ENCODE data around the gene INTS7. TPM values are rescaled to one million over a fixed set of nuclear protein-coding genes. Genes with fewer than 3 reads are reported as not detected.

The INTS7 gene
- total and polyA plus RNA-seq, 9 of the 15 experiments (the other 6 are each of a cell fraction or from before 2014, with no cell fraction given): 27.3 to 68.4 (median 40.4) TPM

DNA sequence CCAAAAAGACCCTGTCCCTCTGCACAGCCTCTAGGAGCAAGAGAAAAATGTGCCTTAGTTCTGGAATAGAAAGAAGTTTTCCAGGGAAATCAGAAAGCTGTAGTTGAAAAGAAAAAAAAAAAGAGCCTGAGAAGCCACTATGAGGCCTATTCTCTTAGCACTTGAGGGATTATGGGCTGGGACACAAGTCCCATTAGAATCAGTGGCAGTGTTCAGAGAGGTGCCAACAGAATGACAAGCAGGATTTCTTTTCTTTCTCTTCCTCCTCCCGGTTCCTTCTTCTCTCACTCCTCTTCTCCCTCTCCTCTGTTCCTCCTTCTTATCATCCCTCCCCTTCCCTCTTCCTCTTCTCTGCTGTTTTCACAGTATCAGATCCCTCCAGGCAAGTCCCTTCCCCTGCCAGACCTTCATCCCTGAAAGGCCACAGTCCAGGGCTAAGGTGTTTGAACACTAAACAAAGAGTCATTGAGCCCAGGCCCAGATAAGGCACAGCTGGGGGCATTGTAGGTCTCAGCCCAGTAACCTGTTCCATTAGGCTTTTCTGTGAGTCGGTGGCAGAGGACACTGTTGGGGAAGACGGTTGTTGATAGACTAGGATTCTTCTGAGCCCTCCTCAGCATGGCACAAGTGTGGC, 140.1 kb downstream of the INTS7 start:
- in situ Hi-C loops (cut with MboI): no loop called here
- no peak for FAIRE-seq
- BruUV-seq (replicated peaks): no TSS peak
- POLR2A ChIA-PET: interaction anchor here (1.3 kb wide), 1 partner anchor 34 kb away, joined by 3 read pairs; no protein-coding TSS in a partner anchor
- Histone ChIP-seq H4K20me1 (replicated peaks; ENCODE audit: control insufficient read depth, insufficient read depth, low read length) (no peaks in the 10 kb centered on the region), H2AFZ (ENCODE audit: low read depth, low read length) (no peak overlapping the region), H3K9me1 (ENCODE audit: control insufficient read depth, insufficient read depth, low read length) (no peaks in the 10 kb centered on the region), H3K9me3 (replicated peaks; ENCODE audit: control insufficient read depth, insufficient read depth, low read depth, low read length) (no peaks in the 10 kb centered on the region), H3K4me3 (no peak overlapping the region), H3K36me3 (ENCODE audit: control insufficient read depth, insufficient read depth, low read length) (no peaks in the 10 kb centered on the region), H3K4me2 (ENCODE audit: insufficient read depth, low read length) (no peak overlapping the region), H3K4me1 (replicated peaks in 1 of 2; ENCODE audit: control insufficient read depth in 2 of 2, insufficient read depth in 2 of 2, low read length in 2 of 2) (no peaks in the 10 kb centered on the region; a peak in 1 of 5 replicates), H3K27ac (ENCODE audit: extremely low read depth, low read depth, low read length) (no peak overlapping the region), H3K79me2 (ENCODE audit: control insufficient read depth, insufficient read depth, low read length) (no peaks in the 10 kb centered on the region), H3K9ac (ENCODE audit: insufficient read depth in 1 of 2, low read depth in 2 of 2, low read length in 2 of 2) (0 out of 4 replicates have a peak overlapping the region, but pooled peaks of 1 of the 2 experiments have one; percentile 3), H3K27me3 (ENCODE audit: control insufficient read depth in 2 of 2, insufficient read depth in 2 of 2, low read length in 2 of 2) (peaks cover 3 to 4% of the 10 kb centered on the region in 2 experiments; a peak in 1 of 5 replicates)
- peak in 1 of 4 experiments; percentile 33 for DNase-seq (ENCODE audit: extremely low read depth in 1 of 4, low spot score in 3 of 4)
- TF ChIP-seq CBFA2T2 (conservative IDR thresholded peaks at IDR 0.05): peak; percentile 30; the same call in 1 of the 2 replicates
- TF ChIP-seq, protein P1, sequence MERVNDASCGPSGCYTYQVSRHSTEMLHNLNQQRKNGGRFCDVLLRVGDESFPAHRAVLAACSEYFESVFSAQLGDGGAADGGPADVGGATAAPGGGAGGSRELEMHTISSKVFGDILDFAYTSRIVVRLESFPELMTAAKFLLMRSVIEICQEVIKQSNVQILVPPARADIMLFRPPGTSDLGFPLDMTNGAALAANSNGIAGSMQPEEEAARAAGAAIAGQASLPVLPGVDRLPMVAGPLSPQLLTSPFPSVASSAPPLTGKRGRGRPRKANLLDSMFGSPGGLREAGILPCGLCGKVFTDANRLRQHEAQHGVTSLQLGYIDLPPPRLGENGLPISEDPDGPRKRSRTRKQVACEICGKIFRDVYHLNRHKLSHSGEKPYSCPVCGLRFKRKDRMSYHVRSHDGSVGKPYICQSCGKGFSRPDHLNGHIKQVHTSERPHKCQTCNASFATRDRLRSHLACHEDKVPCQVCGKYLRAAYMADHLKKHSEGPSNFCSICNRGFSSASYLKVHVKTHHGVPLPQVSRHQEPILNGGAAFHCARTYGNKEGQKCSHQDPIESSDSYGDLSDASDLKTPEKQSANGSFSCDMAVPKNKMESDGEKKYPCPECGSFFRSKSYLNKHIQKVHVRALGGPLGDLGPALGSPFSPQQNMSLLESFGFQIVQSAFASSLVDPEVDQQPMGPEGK (CRISPR knock-in tag; IDR thresholded peaks at IDR 0.05; ENCODE audit: borderline replicate concordance): no peak
- peak; percentile 24; the same call in 1 of the 2 replicates for TF ChIP-seq ARID1B (IDR thresholded peaks at IDR 0.05)
- no peak for TF ChIP-seq SNRNP70 (optimal IDR thresholded peaks at IDR 0.05; ENCODE audit: low read depth, low read length)
- TF ChIP-seq, protein P2, sequence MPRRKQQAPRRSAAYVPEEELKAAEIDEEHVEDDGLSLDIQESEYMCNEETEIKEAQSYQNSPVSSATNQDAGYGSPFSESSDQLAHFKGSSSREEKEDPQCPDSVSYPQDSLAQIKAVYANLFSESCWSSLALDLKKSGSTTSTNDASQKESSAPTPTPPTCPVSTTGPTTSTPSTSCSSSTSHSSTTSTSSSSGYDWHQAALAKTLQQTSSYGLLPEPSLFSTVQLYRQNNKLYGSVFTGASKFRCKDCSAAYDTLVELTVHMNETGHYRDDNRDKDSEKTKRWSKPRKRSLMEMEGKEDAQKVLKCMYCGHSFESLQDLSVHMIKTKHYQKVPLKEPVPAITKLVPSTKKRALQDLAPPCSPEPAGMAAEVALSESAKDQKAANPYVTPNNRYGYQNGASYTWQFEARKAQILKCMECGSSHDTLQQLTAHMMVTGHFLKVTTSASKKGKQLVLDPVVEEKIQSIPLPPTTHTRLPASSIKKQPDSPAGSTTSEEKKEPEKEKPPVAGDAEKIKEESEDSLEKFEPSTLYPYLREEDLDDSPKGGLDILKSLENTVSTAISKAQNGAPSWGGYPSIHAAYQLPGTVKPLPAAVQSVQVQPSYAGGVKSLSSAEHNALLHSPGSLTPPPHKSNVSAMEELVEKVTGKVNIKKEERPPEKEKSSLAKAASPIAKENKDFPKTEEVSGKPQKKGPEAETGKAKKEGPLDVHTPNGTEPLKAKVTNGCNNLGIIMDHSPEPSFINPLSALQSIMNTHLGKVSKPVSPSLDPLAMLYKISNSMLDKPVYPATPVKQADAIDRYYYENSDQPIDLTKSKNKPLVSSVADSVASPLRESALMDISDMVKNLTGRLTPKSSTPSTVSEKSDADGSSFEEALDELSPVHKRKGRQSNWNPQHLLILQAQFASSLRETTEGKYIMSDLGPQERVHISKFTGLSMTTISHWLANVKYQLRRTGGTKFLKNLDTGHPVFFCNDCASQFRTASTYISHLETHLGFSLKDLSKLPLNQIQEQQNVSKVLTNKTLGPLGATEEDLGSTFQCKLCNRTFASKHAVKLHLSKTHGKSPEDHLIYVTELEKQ (CRISPR knock-in tag; IDR thresholded peaks at IDR 0.05): no peak
- peak; percentile 42 for TF ChIP-seq PCBP2 (IDR thresholded peaks at IDR 0.05; ENCODE audit: low read depth, low read length, poor library complexity, severe bottlenecking)
- no peak for TF ChIP-seq BCL6 (CRISPR knock-in tag; IDR thresholded peaks at IDR 0.05)
- no peak for TF ChIP-seq CBFB (CRISPR knock-in tag; IDR thresholded peaks at IDR 0.05)
- TF ChIP-seq SPI1 (IDR thresholded peaks at IDR 0.05; ENCODE audit: borderline replicate concordance, low read depth, low read length): peak; percentile 6; the same call in 1 of the 2 replicates
- 0 out of 2 replicates have a peak, but pooled peaks have one; percentile 20 for TF ChIP-seq SOX6 (IDR thresholded peaks at IDR 0.05)
- peak; percentile 62 for TF ChIP-seq CBFA2T3 (IDR thresholded peaks at IDR 0.05)
- CTCF ChIA-PET (ENCODE audit: low intra/inter-chr PET ratio): no interaction called here
- intact Hi-C loops (cut with micrococcal nuclease): no loop called here
- ATAC-seq: peak; percentile 56
- whole genome bisulfite sequencing (ENCODE audit: insufficient coverage, low coverage, missing lambda C conversion rate): 0% methylated on average over 3 of the region's 3 CpGs

All from K562 (cell line).